GM12864 (cell line): ENCODE data around the gene TLL2.

ENCODE experiments used
- DNase-seq: peaks from one replicate; pipeline ENCODE4 v3.0.0-alpha.2; 2011; ENCODE audit warnings: low read depth
- H3K4me3 ChIP-seq: 2 replicates; pipeline ENCODE4 v1.5.1; 2011; ENCODE audit warnings: mild to moderate bottlenecking, low read depth, low read length, control low read depth
- CTCF ChIP-seq: IDR thresholded peaks from 2 replicates; pipeline ENCODE4 v1.5.1; 2011; ENCODE audit warnings: low read depth, mild to moderate bottlenecking, moderate library complexity, low read length, control low read depth, inconsistent platforms; ENCODE audit errors: missing control alignments

Gene TLL2

DNA sequence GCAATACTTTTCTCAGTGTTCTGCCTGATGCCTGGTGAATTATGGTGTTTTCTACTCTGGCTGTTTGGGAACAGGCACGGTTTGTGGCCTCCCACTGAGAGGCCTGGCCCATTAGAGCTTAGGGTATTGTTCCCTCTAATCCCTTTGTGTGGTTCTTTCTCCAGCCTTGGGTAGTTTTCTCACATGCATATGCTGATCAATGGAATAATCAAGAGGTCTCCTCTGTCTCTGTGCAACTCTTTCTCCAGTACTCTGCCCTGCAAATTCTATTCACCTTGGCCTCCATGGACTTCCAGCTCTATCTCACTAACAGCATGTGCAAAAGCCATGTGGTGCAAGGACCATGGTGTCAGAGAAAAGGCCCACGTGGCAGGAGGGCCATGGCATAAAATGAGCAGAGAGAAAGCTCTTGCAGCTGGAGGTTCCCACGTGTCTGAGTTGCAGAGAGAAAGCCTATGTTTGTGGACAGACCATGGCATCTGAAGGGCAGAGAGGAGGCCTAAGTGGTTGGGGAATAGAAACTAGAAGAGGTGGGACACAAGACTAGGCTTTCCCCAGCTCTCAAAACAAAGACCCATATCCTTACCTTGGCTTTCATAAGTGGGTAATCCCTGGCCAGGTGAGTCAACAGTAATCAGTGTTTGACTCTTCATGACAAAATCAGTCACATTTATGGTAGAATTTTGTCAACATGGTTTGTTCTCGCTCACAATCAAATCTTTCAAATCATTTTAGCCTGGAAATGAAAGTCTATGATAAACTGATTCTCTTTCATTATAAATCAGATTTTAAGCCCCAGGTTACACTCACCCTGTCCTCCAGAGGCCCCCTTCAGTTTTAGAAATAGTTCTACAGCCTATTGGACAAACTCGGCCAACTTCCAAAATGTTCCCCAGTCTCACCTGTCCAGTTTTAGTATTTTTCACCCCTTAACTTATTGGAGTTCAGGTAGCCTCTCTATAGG lies 172.2 kb downstream of the TLL2 start:
- DNase-seq = no peak
- TF ChIP-seq CTCF = no peak
- H3K4me3 ChIP-seq = no peak overlapping the region

DNA sequence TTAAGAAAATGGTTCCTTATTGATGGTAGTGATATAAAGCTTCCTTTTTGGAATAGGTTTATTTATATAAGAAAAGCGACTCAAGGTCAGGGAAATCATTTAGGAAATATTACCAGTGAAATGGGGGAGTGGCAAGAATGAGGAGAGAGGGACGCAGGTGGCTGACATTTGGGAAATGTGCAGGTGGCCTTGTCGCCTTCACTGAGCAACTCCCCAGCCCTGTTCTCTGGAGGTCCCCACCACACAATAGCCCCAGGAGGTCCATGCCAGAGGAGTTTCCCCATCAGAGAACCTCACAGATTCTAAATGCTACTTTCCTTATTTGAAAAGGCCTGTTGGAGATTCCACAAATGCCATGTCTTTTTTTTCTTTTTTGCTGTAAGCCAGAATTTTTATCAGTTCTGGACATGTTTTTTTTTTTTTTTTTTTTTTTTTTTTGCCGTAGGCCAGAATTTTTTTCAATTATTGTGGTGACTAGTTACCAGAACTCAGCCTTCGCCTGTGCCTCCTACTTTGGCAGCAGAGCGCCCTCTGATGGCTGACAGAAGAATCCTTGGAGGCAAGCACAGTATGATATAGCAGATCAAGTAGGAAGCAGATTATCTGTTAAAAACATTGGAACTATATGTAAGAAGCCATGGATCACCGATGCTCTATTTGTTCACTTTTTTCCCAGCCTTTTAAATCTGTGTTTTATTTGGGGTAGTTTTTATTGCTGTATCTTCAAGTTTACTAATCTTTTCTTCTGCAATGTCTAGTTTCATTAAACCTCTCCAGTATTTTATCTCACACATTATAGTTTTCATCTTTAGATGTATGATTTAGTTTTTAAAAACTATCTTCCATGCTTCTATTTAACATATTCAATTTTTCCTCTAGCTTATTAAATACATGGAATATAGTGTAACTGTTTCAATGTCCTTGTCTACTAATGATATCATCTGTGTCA lies 173.5 kb downstream of the TLL2 start:
- peak; percentile 80 for TF ChIP-seq CTCF
- peak; percentile 43 for DNase-seq
- H3K4me3 ChIP-seq = no peak overlapping the region

- no peak for DNase-seq
- no peak for TF ChIP-seq CTCF
- H3K4me3 ChIP-seq = no peak overlapping the region
These were observed 174.3 kb downstream of the TLL2 start for GRCh38 chr10:96339383-96339782.

- no peak for DNase-seq
- no peak for TF ChIP-seq CTCF
- no peak overlapping the region for H3K4me3 ChIP-seq
These were observed 175.3 kb downstream of the TLL2 start for GRCh38 chr10:96338279-96338925.

DNA sequence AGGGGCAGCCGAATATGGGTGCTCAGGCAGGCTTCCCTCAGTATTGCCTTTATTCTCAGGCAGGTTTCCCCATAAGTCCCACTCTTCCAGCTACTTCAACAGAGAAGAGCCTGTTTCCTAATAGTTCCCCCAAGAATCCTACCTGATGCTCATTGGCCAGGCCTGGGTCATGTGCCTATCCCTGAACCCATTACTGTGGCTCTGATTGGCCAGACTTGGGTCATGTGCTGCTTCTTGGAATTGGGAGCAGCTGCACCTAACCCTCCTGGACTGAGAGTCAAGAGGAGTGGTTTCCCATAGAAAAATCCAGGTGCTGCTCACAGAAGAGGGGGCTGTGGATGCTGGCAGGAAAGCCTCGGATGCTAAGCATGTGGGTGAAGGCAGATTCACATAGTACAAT lies 176.6 kb downstream of the TLL2 start:
- DNase-seq = no peak
- H3K4me3 ChIP-seq = no peak overlapping the region
- TF ChIP-seq CTCF = no peak

DNA sequence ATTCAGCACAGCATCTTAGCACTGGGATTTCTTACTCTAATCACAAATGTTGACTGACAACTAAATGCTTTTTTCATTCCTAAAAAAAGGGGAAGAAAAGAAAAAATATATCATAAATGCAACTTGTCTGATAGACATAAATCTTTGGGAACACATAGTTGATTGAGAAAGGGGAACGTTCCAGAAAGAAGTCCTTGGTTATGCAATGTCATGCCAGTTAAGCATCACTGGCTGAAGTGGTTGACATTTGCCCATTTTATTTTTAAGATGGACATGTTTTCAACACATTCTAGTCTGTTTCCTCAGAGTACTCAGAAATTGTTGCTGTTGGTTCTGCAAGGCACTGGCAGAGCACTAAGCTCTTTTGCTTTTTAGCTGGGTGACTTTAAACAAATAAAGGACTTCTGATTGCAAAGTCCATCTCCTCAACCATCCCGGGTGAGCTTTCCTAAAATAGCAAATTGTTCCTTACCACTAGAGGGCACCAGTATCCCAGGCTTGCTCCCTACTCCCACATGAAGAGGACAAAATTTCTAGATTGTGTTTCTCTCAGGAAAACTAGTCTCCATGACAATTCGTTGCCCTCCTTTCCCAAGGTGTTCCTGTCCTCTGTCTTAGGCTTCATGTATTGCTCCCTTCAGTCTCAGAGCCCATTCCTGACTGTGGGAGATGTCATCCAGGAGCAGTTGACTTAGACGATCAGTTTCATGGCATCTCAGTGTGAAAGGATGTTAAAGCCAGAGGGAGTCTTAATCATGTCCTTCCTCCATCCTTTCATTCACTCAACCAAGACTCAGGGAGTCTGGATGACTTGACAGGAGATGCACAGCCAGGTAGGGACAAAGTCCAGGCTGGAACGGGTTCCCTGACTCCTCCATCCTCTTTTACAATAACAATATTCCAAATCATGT lies 178.9 kb downstream of the TLL2 start:
- no peak for DNase-seq
- H3K4me3 ChIP-seq = no peak overlapping the region
- TF ChIP-seq CTCF = peak; percentile 75
